BE2C (cell line): ENCODE measurements around the gene HELZ.

Source experiments
- DNase-seq: peaks from one replicate; pipeline ENCODE4 v3.0.0-alpha.2; 2020
- H3K27me3 ChIP-seq: fragments of 250-450 bp; sonication (Bioruptor Pico); 2 replicates; pipeline ENCODE4 v1.5.1; 2020; ENCODE audit warnings: mild to moderate bottlenecking
- H3K36me3 ChIP-seq: fragments of 250-450 bp; sonication (Bioruptor Pico); 2 replicates; pipeline ENCODE4 v1.5.1; 2020; ENCODE audit warnings: mild to moderate bottlenecking
- H3K4me1 ChIP-seq: fragments of 250-450 bp; sonication (Bioruptor Pico); 2 replicates; pipeline ENCODE4 v1.5.1; 2020
- H3K4me3 ChIP-seq: 2 replicates; pipeline ENCODE4 v1.5.1; 2011; ENCODE audit warnings: low read depth, low read length
- H3K9me3 ChIP-seq: fragments of 250-450 bp; sonication (Bioruptor Pico); 2 replicates; pipeline ENCODE4 v1.5.1; 2020
- TF ChIP-seq, protein P1 (sequence below): IDR thresholded peaks from 2 replicates; pipeline ENCODE4 v1.5.1; 2012; ENCODE audit warnings: mild to moderate bottlenecking, low read depth, low read length

HELZ gene

DNA sequence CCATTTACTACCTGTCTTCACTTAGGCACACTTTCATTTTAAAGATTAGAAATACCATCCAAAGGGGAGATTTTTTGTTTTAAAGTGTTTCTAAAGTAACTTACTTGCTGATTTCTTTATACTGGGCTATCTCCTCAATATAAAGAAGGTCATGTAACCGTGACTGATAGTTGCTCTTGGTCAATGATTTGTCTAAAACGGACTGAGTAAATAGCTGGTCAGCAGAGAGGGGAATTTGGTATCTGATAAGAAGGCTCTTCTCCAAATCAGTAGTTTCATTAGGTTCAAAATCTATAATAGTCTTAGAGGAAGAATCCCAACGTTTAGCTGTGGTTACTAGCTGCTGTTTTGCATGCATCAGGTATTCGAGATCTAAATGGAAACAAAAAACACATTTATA lies 66.4 kb downstream of the HELZ start:
- Histone ChIP-seq H3K9me3 (no peaks in the 10 kb centered on the region), H3K4me1 (no peaks in the 10 kb centered on the region), H3K36me3 (peaks cover 23% of the 10 kb centered on the region), H3K27me3 (no peaks in the 10 kb centered on the region), H3K4me3 (no peak overlapping the region)
- DNase-seq: no peak
- TF ChIP-seq, protein P1, sequence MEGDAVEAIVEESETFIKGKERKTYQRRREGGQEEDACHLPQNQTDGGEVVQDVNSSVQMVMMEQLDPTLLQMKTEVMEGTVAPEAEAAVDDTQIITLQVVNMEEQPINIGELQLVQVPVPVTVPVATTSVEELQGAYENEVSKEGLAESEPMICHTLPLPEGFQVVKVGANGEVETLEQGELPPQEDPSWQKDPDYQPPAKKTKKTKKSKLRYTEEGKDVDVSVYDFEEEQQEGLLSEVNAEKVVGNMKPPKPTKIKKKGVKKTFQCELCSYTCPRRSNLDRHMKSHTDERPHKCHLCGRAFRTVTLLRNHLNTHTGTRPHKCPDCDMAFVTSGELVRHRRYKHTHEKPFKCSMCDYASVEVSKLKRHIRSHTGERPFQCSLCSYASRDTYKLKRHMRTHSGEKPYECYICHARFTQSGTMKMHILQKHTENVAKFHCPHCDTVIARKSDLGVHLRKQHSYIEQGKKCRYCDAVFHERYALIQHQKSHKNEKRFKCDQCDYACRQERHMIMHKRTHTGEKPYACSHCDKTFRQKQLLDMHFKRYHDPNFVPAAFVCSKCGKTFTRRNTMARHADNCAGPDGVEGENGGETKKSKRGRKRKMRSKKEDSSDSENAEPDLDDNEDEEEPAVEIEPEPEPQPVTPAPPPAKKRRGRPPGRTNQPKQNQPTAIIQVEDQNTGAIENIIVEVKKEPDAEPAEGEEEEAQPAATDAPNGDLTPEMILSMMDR: no peak

DNA sequence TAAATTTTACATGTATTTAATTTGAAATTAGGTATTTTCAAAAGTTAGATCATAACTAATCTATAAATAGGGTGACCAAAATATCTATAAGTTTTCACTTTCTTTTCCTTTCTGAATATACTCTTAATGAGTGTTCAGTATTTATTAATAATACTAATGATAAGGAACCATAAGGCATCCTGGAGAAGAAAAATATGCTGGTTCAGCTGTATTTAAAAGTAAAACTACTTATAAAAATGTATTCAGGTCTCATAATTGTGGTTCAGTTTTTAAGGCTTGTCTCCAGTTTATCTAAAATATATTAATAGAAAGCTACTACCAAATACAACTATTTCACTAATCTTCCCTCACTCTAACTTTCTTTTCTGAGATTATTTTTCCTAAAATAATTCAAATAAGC lies 67.3 kb downstream of the HELZ start:
- Histone ChIP-seq H3K9me3 (no peaks in the 10 kb centered on the region), H3K4me1 (no peaks in the 10 kb centered on the region), H3K36me3 (peaks cover 25% of the 10 kb centered on the region), H3K4me3 (no peak overlapping the region), H3K27me3 (no peaks in the 10 kb centered on the region)
- TF ChIP-seq, protein P1: no peak
- DNase-seq: no peak

DNA sequence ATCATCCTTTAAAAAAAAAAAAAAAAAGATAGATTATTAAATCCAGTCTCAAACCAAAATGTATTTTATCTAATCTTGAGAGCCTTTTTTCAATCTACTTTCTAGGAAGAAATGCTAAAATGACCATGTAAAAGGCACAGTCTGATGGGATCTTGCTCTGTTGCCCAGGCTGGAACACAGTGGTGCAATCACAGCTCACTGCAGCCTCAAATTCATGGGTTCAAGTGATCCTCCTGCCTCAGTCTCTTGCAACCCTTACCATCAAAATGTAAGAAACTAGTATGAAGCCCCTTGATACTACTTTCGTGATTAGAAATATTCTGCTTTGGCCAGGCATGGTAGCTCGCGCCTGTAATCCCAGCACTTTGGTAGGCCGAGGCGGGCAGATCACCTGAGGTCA lies 70.8 kb downstream of the HELZ start:
- Histone ChIP-seq H3K36me3 (peaks cover 27% of the 10 kb centered on the region), H3K4me3 (no peak overlapping the region), H3K9me3 (no peaks in the 10 kb centered on the region), H3K27me3 (no peaks in the 10 kb centered on the region), H3K4me1 (peaks cover 3% of the 10 kb centered on the region; the same call in 1 of the 2 replicates)
- TF ChIP-seq, protein P1: no peak
- no peak for DNase-seq

DNA sequence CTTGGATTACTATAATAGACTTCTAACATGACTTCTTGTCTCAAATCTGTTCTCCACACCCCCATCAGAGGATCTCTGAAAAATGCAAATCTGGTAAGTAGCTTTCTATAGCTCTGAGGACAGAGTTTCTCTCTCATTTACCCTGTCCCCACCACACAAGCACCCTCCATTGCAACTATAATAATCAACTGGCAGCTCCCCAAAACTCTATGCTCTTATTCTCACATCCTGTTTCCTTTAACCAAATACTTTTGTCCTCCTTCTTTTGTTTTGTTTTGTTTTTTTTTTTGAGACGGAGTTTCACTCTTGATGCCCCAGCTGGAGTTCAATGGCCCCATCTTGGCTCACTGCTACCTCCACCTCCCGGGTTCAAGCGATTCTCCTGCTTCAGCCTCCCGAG lies 73.4 kb downstream of the HELZ start:
- Histone ChIP-seq H3K36me3 (peaks cover 24% of the 10 kb centered on the region), H3K9me3 (no peaks in the 10 kb centered on the region), H3K4me3 (no peak overlapping the region), H3K4me1 (peaks cover 4% of the 10 kb centered on the region; the same call in 1 of the 2 replicates), H3K27me3 (no peaks in the 10 kb centered on the region)
- TF ChIP-seq, protein P1: no peak
- no peak for DNase-seq

DNA sequence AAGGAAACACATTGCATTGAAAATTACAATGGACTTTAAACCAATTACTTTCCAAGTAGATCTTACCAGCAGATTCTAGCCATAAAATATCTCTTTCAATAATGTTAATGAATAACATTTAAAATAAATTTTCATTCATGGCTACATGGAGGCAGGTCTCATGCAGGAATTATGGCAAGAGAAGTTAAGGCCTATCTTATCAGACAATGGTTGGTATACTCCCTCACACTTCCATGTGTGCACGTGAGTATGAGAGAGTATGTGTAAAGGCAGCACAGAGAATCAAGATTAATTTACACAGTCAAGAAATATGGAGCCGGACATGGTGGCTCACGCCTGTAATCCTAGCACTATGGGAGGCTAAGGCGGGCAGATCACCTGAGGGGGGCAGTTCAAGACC lies 76.5 kb downstream of the HELZ start:
- Histone ChIP-seq H3K4me3 (no peak overlapping the region), H3K27me3 (no peaks in the 10 kb centered on the region), H3K36me3 (peaks cover 33% of the 10 kb centered on the region), H3K9me3 (no peaks in the 10 kb centered on the region), H3K4me1 (peaks cover 4% of the 10 kb centered on the region)
- TF ChIP-seq, protein P1: no peak
- DNase-seq: no peak

DNA sequence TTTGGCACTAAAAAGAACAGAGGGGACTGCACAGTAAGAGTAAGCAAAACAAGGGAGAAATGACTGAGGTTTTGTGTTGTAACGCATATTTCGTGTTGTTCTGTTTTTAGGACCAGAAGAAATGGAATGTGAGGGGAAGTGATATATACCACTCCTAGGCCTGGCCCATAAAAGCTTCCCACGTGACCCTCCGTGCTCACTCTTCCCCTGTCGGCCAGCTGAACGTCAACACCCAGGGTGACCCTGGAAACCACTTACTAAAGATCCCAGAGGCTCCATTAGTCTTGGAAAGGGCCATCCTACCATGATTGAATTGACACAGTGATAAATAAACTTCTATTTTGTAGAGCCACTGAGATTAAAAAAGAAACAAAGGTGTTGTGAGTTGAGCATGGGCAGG lies 79.8 kb downstream of the HELZ start:
- no peaks in the 10 kb centered on the region for H3K9me3 ChIP-seq
- peaks cover 40% of the 10 kb centered on the region for H3K36me3 ChIP-seq
- TF ChIP-seq, protein P1: no peak
- no peak overlapping the region for H3K4me3 ChIP-seq
- peaks cover 7% of the 10 kb centered on the region for H3K4me1 ChIP-seq
- H3K27me3 ChIP-seq: no peaks in the 10 kb centered on the region
- DNase-seq: no peak
